ENCODE results near the gene KHNYN. TPM values are rescaled to one million over a fixed set of nuclear protein-coding genes. Genes with fewer than 3 reads are reported as not detected.

The KHNYN gene
- polyA plus RNA-seq, 1 donor = 38.1 TPM

- DNase-seq (ENCODE audit: low read depth) = no peak
Measured at GRCh38 chr14:24422694-24423601, 6.8 kb upstream of the KHNYN start.

GRCh38 chr14:24425704-24426103, 4.0 kb upstream of the KHNYN start:
- DNase-seq (ENCODE audit: low read depth) = no peak

- DNase-seq (ENCODE audit: low read depth) = no peak
Measured at GRCh38 chr14:24426150-24426911, 3.4 kb upstream of the KHNYN start.

GRCh38 chr14:24426912-24427536, 2.7 kb upstream of the KHNYN start:
- DNase-seq (ENCODE audit: low read depth) = no peak

- no peak for DNase-seq (ENCODE audit: low read depth)
Measured at GRCh38 chr14:24427537-24428508, 1.9 kb upstream of the KHNYN start.

GRCh38 chr14:24428628-24429394, 943 bp upstream of the KHNYN start:
- no peak for DNase-seq (ENCODE audit: low read depth)

- DNase-seq (ENCODE audit: low read depth) = no peak
Measured at GRCh38 chr14:24430143-24430681, 458 bp downstream of the KHNYN start.

GRCh38 chr14:24430682-24431568, 1.2 kb downstream of the KHNYN start:
- no peak for DNase-seq (ENCODE audit: low read depth)

GRCh38 chr14:24431569-24432258, 2.0 kb downstream of the KHNYN start:
- DNase-seq (ENCODE audit: low read depth) = peak; percentile 67

- no peak for DNase-seq (ENCODE audit: low read depth)
Measured at GRCh38 chr14:24432259-24433131, 2.7 kb downstream of the KHNYN start.

GRCh38 chr14:24434036-24434435, 4.3 kb downstream of the KHNYN start:
- no peak for DNase-seq (ENCODE audit: low read depth)

GRCh38 chr14:24434676-24435075, 4.9 kb downstream of the KHNYN start:
- no peak for DNase-seq (ENCODE audit: low read depth)

- DNase-seq (ENCODE audit: low read depth) = no peak
Measured at GRCh38 chr14:24435192-24435810, 5.5 kb downstream of the KHNYN start.

GRCh38 chr14:24435998-24436354, 6.2 kb downstream of the KHNYN start:
- DNase-seq (ENCODE audit: low read depth) = no peak

- DNase-seq (ENCODE audit: low read depth) = peak; percentile 62
Measured at GRCh38 chr14:24436355-24437019, 6.7 kb downstream of the KHNYN start.

GRCh38 chr14:24437020-24437735, 7.4 kb downstream of the KHNYN start:
- no peak for DNase-seq (ENCODE audit: low read depth)
